ENCODE measurements around the gene PLXNB1.

Gene PLXNB1

DNA sequence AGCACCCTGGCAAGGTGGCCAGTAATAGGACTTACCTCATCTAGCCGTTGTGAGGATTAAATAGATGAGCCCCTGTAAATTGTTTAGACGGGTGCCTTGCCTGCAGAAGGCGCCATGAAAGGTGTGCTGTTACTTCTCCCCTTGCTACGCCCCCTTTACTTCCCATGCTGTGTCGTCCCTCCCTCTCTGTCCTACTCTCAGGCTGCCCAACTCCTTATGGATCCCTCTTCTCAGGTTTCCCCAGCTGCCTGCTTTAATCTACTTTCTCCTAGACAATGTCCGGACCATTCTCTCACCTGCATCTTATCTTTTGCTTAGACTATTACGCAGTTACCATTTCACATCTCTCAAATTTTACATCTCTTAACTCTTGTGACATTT, 59.6 kb downstream of the PLXNB1 start:
- no peak overlapping the region for H3K4me3 ChIP-seq (ENCODE audit: low read depth in 1 of 2, low read length in 2 of 2)
- no peak overlapping the region for H3K9ac ChIP-seq (ENCODE audit: low read length)
- no peaks in the 10 kb centered on the region for H3K36me3 ChIP-seq (ENCODE audit: insufficient read depth, low read length)
- H3K27me3 ChIP-seq (ENCODE audit: control insufficient read depth in 1 of 2, insufficient read depth in 2 of 2, low read length in 2 of 2) = no peaks in the 10 kb centered on the region
- no peaks in the 10 kb centered on the region for H3K9me3 ChIP-seq (ENCODE audit: low read length)
- H3K4me1 ChIP-seq (ENCODE audit: insufficient read depth, low read length) = no peaks in the 10 kb centered on the region
- H3K27ac ChIP-seq (ENCODE audit: low read depth, low read length) = no peak overlapping the region

DNA sequence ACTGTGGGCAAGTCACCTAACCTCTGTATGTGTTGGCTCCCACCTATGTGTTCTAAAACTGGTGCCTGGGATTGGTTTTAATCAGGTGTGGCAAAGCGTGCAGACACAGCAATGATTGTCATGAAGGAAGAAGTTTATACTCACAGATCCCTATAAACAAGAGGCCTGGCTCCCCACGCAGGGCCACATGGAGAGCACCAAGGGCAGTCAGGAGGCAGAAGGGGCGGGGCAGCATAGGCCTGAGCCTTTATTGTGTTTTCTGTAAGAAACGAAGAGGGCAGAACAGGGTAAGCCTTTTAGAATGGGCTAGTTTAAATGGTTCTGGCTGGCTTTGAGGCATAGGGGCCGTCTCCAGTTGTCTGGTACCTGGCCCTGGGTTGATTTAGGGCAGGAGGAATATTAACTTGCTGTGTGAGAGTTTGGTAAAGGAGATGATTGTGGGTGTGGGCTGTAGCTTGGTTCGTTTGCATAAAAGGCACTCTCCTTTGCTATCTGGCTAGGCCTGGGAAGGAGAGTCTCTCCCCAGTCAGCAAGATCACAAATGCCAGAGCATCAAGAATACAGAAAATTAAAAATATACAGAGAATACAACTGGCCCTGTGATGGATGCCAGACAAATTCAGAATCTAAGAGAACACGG, 60.1 kb downstream of the PLXNB1 start:
- no peaks in the 10 kb centered on the region for H3K9me3 ChIP-seq (ENCODE audit: low read length)
- no peaks in the 10 kb centered on the region for H3K36me3 ChIP-seq (ENCODE audit: insufficient read depth, low read length)
- no peaks in the 10 kb centered on the region for H3K4me1 ChIP-seq (ENCODE audit: insufficient read depth, low read length)
- H3K4me3 ChIP-seq (ENCODE audit: low read depth in 1 of 2, low read length in 2 of 2) = no peak overlapping the region
- no peak overlapping the region for H3K9ac ChIP-seq (ENCODE audit: low read length)
- H3K27ac ChIP-seq (ENCODE audit: low read depth, low read length) = no peak overlapping the region
- H3K27me3 ChIP-seq (ENCODE audit: control insufficient read depth in 1 of 2, insufficient read depth in 2 of 2, low read length in 2 of 2) = no peaks in the 10 kb centered on the region

DNA sequence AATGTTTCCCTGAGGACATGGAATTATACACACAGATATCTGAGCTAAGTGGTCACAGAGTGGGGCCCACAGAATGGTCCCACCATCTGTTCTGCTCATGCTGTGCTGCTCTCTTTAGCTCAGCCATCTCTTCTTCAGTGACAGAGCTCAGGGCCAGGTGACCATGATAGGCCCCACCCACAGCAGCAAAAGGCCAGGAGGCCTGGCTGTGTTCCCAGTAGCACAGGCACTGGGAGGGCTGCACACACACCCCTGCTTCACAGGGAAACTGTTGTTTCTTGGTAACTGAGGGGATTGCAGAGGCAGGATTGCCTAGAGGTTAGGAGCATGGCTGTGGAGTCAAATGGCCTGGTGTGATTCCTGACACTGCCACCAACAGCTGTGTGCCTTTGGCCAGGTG, 62.7 kb downstream of the PLXNB1 start:
- Histone ChIP-seq H3K4me3 (ENCODE audit: low read depth in 1 of 2, low read length in 2 of 2) (no peak overlapping the region), H3K9ac (ENCODE audit: low read length) (no peak overlapping the region), H3K27me3 (ENCODE audit: control insufficient read depth in 1 of 2, insufficient read depth in 2 of 2, low read length in 2 of 2) (no peaks in the 10 kb centered on the region), H3K4me1 (ENCODE audit: insufficient read depth, low read length) (no peaks in the 10 kb centered on the region), H3K9me3 (ENCODE audit: low read length) (peaks cover 4% of the 10 kb centered on the region), H3K36me3 (ENCODE audit: insufficient read depth, low read length) (no peaks in the 10 kb centered on the region), H3K27ac (ENCODE audit: low read depth, low read length) (no peak overlapping the region)

DNA sequence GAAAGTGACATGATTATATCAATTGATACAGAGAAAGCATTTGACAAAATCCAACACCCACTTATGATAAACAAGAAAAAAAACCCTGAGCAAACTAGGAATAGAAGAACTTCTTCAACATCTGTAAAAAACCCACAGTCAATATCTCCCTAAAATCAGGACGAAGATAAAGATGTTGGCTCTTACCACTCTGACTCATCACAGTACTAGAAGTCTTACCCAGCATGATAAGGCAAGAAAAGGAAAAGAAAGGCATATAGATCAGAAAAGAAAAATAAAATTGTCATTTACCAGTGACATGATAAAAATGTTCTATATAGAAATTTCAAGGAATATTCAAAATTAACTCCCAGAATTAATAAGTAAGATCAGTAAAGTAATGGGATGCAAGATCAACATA, 65.0 kb downstream of the PLXNB1 start:
- no peaks in the 10 kb centered on the region for H3K4me1 ChIP-seq (ENCODE audit: insufficient read depth, low read length)
- no peak overlapping the region for H3K9ac ChIP-seq (ENCODE audit: low read length)

DNA sequence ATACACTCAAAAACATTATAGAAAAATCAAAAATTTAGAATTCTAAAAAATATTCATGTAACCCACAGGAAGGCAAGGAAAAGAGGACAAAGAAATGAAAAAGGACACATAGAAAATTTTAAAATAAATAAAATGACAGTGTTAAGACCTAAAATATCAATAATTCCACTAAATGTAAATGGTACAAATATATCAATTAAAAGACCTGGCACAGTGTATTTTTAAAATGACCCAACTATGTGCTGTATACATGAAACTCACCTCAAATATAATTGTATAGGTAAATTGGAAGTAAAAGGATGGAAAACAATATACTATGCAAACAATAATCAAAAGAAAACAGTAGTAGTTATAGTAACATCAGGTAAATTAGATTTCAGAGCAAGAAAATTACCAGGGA, 68.0 kb downstream of the PLXNB1 start:
- Histone ChIP-seq H3K36me3 (ENCODE audit: insufficient read depth, low read length) (no peaks in the 10 kb centered on the region), H3K4me3 (ENCODE audit: low read depth in 1 of 2, low read length in 2 of 2) (no peak overlapping the region), H3K4me1 (ENCODE audit: insufficient read depth, low read length) (no peaks in the 10 kb centered on the region), H3K27ac (ENCODE audit: low read depth, low read length) (no peak overlapping the region), H3K9me3 (ENCODE audit: low read length) (peaks cover 6% of the 10 kb centered on the region), H3K27me3 (ENCODE audit: control insufficient read depth in 1 of 2, insufficient read depth in 2 of 2, low read length in 2 of 2) (no peaks in the 10 kb centered on the region), H3K9ac (ENCODE audit: low read length) (no peak overlapping the region)

More for the DNA sequence above, 65.0 kb downstream of the PLXNB1 start:
- no peaks in the 10 kb centered on the region for H3K27me3 ChIP-seq (ENCODE audit: control insufficient read depth in 1 of 2, insufficient read depth in 2 of 2, low read length in 2 of 2)
- H3K4me3 ChIP-seq (ENCODE audit: low read depth in 1 of 2, low read length in 2 of 2) = no peak overlapping the region
- no peak overlapping the region for H3K27ac ChIP-seq (ENCODE audit: low read depth, low read length)
- no peaks in the 10 kb centered on the region for H3K36me3 ChIP-seq (ENCODE audit: insufficient read depth, low read length)
- H3K9me3 ChIP-seq (ENCODE audit: low read length) = peaks cover 6% of the 10 kb centered on the region

DNA sequence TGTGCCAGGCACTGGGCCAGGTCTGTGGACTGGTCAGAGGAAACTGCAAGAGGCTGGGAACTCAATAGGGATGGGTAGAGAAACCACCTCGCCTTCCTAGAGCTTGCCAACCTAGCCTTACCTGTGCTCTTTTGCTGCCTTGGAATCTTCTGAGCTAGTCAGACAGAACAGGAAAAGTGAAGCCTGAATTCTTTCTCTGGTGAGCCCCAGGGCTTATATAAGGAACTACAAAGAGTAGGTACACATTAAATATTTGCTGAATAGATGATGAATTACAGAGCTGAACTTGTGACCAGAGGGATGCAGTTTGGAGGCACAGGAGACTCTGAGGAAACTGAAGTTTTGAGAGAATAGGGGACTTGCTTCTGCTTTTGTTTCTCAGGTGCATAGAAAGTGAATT, 73.5 kb downstream of the PLXNB1 start:
- no peak overlapping the region for H3K27ac ChIP-seq (ENCODE audit: low read depth, low read length)
- no peaks in the 10 kb centered on the region for H3K27me3 ChIP-seq (ENCODE audit: control insufficient read depth in 1 of 2, insufficient read depth in 2 of 2, low read length in 2 of 2)
- no peaks in the 10 kb centered on the region for H3K9me3 ChIP-seq (ENCODE audit: low read length)
- no peak overlapping the region for H3K4me3 ChIP-seq (ENCODE audit: low read depth in 1 of 2, low read length in 2 of 2)
- H3K36me3 ChIP-seq (ENCODE audit: insufficient read depth, low read length) = no peaks in the 10 kb centered on the region
- H3K4me1 ChIP-seq (ENCODE audit: insufficient read depth, low read length) = no peaks in the 10 kb centered on the region
- H3K9ac ChIP-seq (ENCODE audit: low read length) = no peak overlapping the region

DNA sequence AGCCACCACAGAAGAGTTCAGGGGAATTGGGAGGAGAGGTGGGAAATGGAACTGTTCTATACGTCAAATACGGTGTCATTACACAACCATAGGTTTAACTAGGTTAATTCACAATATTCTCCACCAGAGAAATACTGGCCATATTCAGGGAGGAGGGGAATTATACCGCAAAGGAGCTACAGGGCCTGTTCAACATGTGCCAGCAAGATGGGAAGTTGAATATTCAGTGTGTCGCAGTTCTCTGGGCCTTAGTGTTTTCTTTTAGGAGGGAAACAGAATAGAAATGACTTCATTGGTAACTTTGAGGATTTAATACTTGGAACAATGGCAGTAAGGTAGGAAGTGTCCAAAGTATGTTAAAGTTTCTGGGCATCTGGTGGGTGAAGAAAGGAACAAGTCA, 75.9 kb downstream of the PLXNB1 start:
- Histone ChIP-seq H3K27ac (ENCODE audit: low read depth, low read length) (no peak overlapping the region), H3K27me3 (ENCODE audit: control insufficient read depth in 1 of 2, insufficient read depth in 2 of 2, low read length in 2 of 2) (no peaks in the 10 kb centered on the region), H3K9me3 (ENCODE audit: low read length) (no peaks in the 10 kb centered on the region), H3K4me1 (ENCODE audit: insufficient read depth, low read length) (no peaks in the 10 kb centered on the region), H3K4me3 (ENCODE audit: low read depth in 1 of 2, low read length in 2 of 2) (no peak overlapping the region), H3K9ac (ENCODE audit: low read length) (no peak overlapping the region), H3K36me3 (ENCODE audit: insufficient read depth, low read length) (no peaks in the 10 kb centered on the region)
